ENCODE results near the gene MKNK2.

DNA sequence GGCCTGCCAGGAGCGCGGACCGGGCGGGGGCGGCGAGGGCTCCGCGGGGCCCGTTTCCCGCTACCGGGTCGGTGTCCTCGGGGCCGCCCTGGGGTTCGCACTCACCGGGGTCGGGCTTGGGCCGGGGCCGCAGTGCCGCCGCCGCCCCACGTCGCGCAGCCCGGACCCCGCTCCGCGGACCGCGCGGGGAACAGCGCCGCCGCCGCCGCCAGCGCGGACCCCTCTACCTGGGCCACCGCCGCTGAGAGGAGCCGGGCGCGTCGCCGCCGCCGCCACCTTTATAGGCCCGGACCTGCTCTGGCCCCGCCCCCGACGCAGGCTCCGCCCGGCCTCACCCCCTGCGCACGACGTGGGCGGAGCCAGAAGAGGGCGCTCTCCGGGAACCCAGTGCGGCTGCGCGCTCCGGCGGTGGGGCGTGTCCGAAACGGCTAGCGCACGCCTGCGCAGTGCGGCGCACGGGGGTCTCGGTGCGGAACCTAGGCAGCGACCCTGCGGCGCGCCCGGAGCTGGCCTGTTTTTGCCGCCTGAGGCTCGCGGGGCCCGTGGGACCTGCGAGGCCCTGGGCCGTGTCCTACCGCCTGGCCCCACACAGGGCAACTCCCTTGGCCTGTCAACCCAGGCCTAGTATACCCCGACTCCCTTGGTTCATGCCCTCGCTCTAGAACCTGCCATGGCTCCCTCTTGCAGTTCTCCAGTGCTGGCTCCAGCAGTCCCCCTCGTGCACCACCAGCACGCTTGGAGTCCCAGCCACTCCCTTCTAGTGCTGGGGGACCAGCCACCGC is at the start of gene MKNK2:
- TF ChIP-seq, protein P1, sequence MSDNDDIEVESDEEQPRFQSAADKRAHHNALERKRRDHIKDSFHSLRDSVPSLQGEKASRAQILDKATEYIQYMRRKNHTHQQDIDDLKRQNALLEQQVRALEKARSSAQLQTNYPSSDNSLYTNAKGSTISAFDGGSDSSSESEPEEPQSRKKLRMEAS (IDR thresholded peaks at IDR 0.05; ENCODE audit: low read depth, low read length): 0 out of 2 replicates have a peak, but pooled peaks have one; percentile 5
- TF ChIP-seq, protein P2, sequence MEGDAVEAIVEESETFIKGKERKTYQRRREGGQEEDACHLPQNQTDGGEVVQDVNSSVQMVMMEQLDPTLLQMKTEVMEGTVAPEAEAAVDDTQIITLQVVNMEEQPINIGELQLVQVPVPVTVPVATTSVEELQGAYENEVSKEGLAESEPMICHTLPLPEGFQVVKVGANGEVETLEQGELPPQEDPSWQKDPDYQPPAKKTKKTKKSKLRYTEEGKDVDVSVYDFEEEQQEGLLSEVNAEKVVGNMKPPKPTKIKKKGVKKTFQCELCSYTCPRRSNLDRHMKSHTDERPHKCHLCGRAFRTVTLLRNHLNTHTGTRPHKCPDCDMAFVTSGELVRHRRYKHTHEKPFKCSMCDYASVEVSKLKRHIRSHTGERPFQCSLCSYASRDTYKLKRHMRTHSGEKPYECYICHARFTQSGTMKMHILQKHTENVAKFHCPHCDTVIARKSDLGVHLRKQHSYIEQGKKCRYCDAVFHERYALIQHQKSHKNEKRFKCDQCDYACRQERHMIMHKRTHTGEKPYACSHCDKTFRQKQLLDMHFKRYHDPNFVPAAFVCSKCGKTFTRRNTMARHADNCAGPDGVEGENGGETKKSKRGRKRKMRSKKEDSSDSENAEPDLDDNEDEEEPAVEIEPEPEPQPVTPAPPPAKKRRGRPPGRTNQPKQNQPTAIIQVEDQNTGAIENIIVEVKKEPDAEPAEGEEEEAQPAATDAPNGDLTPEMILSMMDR (IDR thresholded peaks at IDR 0.05; ENCODE audit: low read depth, low read length): peak; percentile 30
- peak; percentile 84 for TF ChIP-seq POLR2A (IDR thresholded peaks at IDR 0.05; ENCODE audit: extremely low read depth, insufficient read length)

All from NB4 (cell line).